Measurements from ENCODE around the gene PAFAH1B2. TPM values are rescaled to one million over a fixed set of nuclear protein-coding genes. Genes with fewer than 3 reads are reported as not detected.
A peak's percentile ranks its signal among the peaks of the same experiment; 100 is the strongest.
"Not testable (repeated sequence)": the region's sequence is repeated elsewhere in the genome, so short reads cannot be mapped to it uniquely, and the experiment has no call there.

The PAFAH1B2 gene
- total RNA-seq, 1 donor from 2014 or later = 400 TPM

- FAIRE-seq (no peak), DNase-seq (ENCODE audit: low spot score in 2 of 2) (peak; percentile 38 to 52)
Observed at GRCh38 chr11:117126223-117126965, 17.7 kb upstream of the PAFAH1B2 start.

DNA sequence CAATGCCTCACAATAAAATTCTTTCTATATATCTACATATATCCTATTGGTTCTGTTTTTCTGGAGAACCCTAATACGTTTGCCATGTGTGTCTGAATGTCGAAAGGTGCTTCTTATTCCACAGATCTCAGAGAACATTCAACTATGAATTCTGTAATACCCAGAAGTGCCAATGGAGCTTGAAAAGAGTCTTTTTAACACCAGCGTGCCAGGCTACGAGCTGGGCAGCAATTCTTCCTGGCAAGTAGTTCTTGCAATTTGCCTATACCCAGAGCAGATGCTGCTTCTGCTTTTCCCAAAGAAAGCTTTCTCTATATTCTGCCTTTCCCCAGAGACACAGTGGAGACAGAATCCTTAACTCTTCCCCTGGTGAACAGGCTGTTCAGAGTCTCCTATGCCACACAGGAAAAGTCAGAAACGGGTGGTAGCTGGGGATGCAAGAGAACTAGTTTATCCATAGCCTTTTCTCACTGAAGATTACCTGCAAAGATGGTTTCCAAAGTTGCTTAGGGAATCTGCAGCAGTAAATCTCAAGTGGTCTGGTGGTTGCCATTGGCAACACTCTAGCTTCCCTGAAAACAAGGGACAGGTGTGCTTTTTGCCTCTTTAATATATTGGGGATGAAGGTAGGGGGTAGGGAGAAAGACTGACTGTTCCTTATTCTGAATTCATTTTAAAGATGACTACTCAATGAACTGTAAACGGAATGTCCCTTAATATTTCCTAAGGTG, 16.8 kb upstream of the PAFAH1B2 start:
- FAIRE-seq (no peak), DNase-seq (ENCODE audit: low spot score in 2 of 2) (no peak)

- FAIRE-seq (no peak), DNase-seq (ENCODE audit: low spot score in 2 of 2) (no peak)
Observed at GRCh38 chr11:117128289-117128688, 15.8 kb upstream of the PAFAH1B2 start.

- not testable (repeated sequence) for DNase-seq (ENCODE audit: low spot score in 2 of 2); FAIRE-seq
Observed at GRCh38 chr11:117130396-117130795, 13.7 kb upstream of the PAFAH1B2 start.

DNA sequence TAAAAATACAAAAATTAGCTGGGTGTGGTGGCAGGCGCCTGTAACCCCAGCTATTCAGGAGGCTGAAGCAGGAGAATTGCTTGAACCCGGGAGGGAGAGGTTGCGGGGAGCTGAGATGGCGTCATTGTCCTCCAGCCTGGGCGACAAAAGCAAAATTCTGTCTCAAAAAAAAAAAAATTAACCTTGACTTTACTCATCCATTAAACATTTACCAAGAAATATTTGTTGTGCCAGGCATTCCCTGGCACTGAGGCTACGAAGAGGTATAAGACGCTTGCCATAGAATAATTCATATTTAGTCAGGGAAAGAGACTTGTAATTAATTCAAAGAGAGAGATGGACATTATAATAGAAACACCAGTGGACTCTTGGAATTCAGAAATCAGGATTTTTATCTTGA, 13.2 kb upstream of the PAFAH1B2 start:
- FAIRE-seq (no peak), DNase-seq (ENCODE audit: low spot score in 2 of 2) (no peak)

DNA sequence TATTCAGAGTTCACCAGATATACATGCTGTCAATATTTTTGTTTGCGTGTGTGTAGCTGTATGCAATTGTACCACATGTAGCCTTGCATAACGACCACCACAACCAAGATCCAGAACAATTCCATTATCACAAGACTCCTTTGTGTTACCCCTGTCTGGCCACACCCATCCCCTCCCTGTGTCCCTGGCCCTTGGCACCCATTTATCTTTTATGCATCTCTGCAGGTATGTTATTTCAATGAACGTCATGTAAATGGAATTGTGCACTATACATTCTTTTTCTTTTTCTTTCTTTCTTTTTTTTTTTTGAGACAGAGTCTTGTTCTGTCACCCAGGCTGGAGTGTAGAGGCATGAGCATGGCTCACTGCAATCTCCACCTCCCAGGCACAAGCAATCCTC, 9.7 kb upstream of the PAFAH1B2 start:
- FAIRE-seq (no peak), DNase-seq (ENCODE audit: low spot score in 2 of 2) (no peak)

DNA sequence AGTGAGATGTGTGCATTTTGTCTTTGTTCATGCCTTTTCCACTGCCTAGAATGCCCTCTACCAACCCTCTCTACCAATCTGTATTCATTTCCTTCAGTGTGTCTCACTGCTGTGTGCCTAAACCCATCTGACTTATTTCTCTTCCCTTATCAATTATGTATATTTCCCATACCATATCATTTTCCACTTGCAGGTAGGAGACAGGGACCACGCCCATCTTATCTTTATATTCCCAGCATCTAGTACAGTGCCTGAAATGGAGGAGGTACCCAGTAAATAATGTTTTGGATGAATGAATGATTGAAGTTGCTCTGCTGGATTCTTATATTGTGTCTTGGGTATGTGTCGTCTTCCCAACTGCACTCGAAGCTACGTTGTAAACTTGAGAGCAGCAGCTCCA, 9.1 kb upstream of the PAFAH1B2 start:
- not testable (repeated sequence) for DNase-seq (ENCODE audit: low spot score in 2 of 2); FAIRE-seq

DNA sequence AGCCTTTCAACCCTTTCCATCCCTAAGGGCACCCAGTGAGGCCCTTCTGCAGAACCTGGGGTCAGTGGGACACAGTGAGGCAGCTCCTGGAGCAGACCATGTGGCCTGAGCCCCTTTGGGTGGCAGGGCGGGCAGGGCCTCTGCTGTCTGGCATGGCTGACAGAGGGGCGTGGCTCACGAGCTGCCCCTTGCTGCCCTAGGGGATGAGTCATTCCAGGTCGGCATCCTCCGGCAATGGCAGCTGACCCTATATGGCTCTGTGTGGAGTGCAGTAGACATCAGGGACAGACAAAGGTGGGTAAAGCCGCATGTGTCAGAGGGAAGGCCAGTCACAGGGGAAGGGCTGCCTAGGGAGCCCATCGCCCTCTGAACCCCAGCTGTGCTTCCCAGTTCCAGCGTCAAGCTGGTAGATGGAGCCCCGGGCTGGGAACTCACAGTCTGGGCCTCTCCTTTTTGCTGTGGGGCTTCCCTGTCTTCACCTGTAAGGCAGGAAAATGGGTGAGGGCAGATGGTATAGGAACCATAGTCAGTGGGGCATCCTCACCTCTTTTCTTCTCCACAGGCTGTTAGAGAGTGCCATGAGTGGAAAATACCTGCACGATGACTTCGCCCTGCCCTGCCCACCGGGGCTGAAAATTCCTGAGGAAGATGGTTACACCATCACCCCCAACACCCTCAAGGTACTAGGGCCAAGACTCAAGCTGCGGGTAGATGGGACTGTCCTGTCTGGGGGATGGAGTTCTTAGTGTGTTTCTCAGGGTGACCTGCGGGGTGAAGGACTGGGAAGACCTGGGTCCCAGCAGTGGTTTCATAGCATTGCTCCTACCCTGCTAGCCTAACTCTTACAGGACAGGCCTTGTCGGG, 6.6 kb upstream of the PAFAH1B2 start:
- DNase-seq (ENCODE audit: low spot score in 2 of 2); FAIRE-seq: not testable (repeated sequence)

DNA sequence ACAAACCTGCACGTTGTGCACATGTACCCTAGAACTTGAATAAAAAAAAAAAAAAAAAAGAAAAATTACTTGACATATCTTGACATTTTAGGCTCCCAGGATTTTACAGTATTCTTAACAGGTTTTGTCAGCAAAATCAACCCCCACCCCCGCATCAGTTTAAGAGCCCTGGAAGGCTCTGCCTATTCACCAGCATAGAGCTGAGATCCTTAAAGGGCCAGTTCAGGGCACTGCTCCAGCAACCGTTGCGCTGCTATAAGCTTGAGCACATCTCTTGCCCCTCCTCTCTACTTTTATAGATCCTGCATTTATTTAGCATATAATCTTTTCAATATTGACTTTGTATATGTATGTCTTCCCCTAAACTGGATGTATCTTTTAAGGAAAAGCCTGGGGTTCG, 697 bp upstream of the PAFAH1B2 start:
- no peak for FAIRE-seq
- peak; percentile 44 for DNase-seq (ENCODE audit: low spot score in 2 of 2)

DNA sequence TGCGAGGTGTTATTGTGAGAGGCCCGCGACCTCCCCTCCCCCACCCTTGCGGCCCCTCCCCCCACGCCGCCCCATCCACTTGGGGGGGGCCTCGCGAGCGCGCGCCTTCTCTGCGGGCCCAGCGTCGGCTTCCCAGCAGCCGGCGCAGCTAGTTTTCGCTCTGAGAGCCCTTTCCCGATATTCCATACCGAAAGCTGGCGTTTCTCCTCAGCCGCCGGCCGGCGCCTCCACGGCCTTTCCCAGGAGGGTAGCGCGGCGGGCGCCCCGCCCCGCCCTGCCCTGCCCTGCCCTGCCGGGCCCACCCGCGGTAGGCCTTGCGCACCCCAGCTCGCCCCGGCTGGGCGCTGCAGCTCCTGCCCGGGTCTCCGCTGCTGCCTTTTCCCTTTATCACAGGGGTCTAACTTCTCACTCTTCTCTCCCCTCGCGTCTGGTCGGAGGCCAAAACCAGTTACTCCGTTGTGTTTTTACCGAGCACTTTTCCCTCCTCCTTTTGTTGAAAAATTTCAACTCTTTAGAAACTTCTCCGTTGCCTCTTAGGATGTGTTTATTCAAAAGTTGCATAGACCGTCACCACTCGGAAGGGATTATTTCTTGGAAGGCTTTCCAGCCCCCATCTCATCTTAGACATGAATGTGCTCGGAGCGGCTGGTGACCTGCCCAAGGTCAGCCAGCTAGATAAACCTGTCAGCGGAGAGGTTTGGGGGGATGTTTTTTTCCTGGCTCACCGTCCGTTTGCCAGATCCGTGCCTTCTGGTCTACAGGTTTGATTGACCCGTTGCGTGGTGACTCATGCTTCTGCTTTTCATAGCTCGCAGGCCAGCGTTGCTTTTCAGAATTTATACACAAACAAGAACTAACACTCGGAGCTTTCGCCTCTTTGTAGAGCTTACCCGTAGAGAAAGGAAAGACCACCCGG, 648 bp downstream of the PAFAH1B2 start:
- FAIRE-seq (no peak), DNase-seq (ENCODE audit: low spot score in 2 of 2) (peak; percentile 73 to 88)

DNA sequence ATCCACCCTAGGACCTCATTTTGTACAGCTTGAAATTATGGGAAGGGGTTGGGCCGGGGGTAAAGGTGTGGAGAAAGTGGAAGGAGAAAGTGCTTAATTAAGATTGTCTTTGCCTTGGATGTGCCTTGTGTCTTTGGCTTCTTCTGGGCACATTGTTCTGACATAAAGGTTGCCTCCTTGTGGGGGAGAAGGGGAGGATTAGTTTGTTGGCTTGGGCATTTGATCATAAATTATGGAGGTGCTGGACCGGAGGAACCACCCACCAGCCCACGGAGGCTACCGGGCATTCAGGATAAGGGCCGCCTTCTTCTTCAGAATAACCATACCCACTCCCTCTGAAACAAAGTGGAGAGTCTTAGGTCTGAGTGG, 1.3 kb downstream of the PAFAH1B2 start:
- DNase-seq (ENCODE audit: low spot score in 2 of 2) (peak in 1 of 2 donors; percentile 33), FAIRE-seq (no peak)

DNA sequence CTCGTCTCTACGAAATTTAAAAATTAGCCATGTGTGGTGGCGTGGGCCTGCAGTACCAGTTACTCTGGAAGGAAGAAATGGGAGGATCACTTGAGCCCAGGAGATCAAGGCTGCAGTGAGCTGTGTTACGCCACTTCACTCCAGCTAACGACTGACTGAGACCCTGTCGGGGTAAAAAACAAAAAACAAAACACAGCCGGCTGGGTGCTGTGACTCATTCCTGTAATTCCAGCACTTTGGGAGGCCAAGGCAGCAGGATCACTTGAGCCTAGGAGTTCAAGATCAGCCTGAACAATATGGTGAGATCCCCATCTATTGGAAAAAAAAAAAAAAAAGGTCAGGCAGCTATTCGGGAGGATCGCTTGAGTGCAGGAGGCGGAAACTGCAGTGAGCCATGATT, 2.4 kb downstream of the PAFAH1B2 start:
- DNase-seq (ENCODE audit: low spot score in 2 of 2) (no peak), FAIRE-seq (no peak)

DNA sequence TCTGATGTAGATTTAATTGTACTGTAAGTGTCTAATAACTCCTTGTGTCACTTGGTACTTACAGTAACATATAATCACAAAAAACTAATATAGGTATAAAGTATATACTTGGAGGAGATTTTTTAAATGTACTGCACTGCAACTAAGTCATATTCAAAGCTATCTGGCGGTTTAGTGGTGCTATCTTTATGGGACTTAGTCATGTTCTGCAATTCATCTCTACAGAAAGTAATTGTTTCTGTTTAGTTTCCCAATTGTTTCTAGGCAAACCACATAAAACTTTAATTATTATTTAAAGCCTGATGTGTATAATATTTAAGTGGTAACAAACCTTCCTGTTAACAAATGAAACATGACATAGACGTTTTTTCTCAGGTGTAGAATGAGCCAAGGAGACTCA, 8.0 kb downstream of the PAFAH1B2 start:
- no peak for FAIRE-seq
- DNase-seq (ENCODE audit: low spot score in 2 of 2) = no peak

- FAIRE-seq (no peak), DNase-seq (ENCODE audit: low spot score in 2 of 2) (no peak)
Observed at GRCh38 chr11:117154468-117154867, 10.4 kb downstream of the PAFAH1B2 start.

DNA sequence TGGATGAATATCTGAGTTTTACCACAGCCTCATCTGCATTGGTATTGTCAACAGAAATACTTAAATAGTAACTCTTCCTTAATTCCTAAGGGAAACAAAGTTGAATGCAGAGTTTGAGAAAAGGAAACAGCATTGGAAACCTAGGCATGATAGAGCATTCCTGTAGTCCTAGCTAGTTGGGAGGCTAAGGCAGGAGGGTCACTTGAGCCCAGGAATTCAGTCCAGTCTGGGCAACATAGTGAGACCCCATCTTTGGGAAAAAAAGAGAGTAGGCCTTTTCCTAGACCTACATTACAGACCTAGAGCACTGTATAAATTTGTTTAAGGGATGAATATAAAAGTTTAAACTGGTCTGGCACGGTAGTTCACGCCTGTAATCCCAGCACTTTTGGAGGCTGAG, 13.4 kb downstream of the PAFAH1B2 start:
- no peak for DNase-seq (ENCODE audit: low spot score in 2 of 2)
- FAIRE-seq = no peak

- no peak for DNase-seq (ENCODE audit: low spot score in 2 of 2)
- FAIRE-seq = no peak
Observed at GRCh38 chr11:117159892-117160291, 15.8 kb downstream of the PAFAH1B2 start.

- no peak for DNase-seq (ENCODE audit: low spot score in 2 of 2)
- no peak for FAIRE-seq
Observed at GRCh38 chr11:117160826-117161225, 16.7 kb downstream of the PAFAH1B2 start.

DNA sequence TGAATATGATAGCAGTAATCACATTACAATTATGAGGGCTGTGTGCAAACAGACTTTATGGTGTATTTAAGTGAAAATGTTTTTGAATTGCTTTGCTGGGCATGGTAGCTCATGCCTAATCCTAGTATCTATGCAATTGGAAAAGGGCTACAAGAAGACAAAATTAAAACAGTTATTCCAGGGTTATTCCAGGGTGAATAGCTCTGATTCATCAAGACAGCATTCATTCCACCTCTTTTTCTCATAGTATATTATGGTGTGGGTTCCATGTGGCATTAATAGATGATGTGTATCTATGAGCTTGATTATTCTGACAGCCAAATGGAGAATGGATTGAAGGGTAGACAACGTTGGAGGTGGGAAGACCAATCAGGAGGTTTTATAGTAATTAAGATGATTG, 22.4 kb downstream of the PAFAH1B2 start:
- DNase-seq (ENCODE audit: low spot score in 2 of 2) = no peak
- no peak for FAIRE-seq

GRCh38 chr11:117169736-117170135, 25.6 kb downstream of the PAFAH1B2 start:
- FAIRE-seq = no peak
- no peak for DNase-seq (ENCODE audit: low spot score in 2 of 2)

DNA sequence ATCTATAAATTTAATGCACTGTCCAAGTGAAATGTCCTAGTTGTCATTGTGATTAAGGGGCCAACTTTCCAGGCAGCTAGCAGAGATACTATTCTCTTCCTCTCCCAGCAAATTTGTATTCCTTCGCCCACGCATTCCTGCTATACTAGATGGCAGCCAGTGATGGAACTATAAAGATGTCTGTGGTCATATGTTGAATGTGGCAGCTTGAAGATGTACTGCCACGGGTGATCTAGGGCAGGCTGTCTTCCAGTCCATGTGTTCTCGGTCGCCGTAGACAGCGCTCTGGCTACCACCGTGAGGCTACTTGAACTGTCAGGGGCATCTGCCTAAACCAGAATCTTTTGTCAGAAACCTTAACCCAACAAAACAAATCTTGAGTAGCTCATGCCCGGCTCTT, 26.1 kb downstream of the PAFAH1B2 start:
- DNase-seq (ENCODE audit: low spot score in 2 of 2) = no peak
- no peak for FAIRE-seq

Measured in frontal cortex (tissue), 4 donors.